Stimulated activated CD4-positive, alpha-beta T cell treated with anti-CD3 and anti-CD28 coated beads, Interleukin-4, amount 100 ng/mL, for 48 hours (primary cell): Measurements from ENCODE around the gene GPC6.

Experiments used
- DNase-seq, 2 donors: peaks; one replicate each; pipeline ENCODE4 v3.0.0-alpha.2; 2020; ENCODE audit warnings: low read depth in 2 of 2

GPC6 gene

DNA sequence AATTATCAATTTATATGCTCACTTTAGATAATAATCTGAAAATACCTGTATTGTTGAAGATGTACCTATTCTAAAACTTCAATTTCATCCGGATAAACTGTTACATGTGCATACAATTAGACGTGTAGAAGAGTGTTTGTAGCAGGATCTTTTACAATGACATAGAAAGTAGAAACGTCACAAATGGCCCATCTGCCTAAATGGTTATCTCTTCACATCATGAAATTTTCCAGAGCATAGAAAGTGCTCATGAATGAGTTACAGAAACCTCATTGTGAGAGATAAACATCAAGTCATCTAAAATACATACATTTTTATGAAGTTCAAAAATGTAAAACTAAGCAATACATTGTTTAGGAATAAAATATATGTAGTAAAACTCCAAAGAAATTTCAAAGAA, 607.4 kb downstream of the GPC6 start:
- no peak for DNase-seq

DNA sequence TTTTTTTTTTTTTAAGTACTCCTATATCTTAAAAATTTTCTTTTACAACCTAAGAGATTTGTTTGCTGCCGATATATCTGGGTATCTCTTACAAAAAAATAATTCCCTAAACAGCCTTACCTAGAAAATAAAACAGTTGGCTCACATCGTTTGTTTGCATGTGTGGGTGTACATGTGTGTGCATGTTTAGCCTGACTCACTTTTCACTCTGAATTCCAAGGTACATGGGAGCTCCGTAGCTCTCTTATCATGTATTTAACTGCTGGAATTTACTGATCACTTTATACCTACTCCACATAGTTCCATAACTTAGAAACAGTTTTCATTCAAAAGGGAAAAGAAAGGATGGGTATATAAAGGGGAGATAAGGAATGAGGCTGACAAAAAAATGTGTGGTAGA, 616.5 kb downstream of the GPC6 start:
- no peak for DNase-seq

DNA sequence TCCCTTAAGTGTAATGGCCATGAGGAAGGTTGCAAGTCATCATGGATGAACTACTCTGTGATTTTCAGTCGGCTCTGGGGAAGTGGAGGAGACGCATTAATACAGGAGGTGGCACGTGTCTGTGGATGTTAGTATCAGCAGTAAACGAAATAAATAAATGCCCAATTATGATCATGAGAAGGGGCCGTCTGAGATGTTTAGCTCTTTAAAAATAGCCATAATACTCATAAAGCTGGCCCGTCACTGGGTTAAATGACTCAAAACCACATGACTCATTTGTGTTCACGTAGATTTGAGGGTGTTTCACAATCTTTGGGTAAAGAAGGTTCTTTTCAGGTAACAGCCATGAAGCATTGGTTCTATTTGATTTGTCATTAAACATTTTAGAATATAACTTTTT, 620.6 kb downstream of the GPC6 start:
- DNase-seq: peak in 1 of 2 donors; percentile 0

DNA sequence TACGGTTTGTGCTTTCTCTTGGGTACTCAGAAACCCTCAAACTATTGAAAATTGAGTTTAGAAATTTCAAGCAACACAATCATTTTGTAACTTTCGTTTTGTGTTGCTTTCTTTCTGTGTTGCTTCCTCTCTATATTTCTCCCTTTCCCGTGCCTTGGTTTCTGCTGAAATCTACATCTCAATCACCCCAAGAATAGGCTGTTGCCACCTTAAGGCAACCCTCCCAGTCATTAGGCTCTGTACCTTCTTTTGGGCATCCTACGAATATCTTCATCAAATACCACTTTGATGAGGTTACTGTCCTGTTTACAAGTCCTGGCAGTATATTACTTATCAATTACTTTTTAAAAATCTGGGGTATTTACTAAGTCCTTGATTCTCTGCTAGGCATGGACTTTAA, 621.6 kb downstream of the GPC6 start:
- no peak for DNase-seq

DNA sequence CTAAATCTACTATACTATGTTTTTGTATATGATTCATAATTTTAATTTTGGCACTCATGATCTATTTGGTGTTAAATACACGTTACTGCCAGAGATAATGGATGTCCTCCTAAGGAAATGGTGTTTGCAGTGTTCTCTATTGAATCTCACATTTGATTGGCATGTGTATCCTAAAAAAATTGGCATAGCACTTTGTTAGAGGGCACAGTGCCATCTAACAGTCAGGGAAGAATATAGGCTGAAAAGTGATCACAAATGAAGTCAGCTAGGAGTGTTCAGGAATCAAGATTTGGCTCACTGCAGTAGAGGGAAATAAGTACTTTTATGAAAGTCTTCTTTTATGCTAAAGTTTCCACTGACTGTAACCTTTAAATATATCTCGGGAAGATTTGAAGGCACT, 624.6 kb downstream of the GPC6 start:
- DNase-seq: no peak

DNA sequence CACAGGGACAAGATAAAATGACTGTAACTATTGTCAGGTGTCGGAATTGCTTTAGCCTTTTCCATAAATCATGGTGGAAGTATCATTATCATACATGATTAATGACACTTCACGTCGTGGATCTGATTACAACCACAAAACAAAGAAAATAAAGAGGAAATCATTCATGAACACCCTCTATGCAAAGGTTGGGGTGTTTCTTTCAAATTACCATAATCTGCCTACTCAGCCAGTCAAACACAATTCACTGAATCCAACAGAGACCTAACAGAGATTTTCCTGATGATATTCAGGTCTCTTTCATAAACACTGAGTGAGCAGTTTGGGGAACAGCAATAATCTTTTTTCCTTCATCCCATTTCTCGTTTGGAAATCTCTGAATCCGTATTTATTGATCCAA, 627.3 kb downstream of the GPC6 start:
- no peak for DNase-seq

DNA sequence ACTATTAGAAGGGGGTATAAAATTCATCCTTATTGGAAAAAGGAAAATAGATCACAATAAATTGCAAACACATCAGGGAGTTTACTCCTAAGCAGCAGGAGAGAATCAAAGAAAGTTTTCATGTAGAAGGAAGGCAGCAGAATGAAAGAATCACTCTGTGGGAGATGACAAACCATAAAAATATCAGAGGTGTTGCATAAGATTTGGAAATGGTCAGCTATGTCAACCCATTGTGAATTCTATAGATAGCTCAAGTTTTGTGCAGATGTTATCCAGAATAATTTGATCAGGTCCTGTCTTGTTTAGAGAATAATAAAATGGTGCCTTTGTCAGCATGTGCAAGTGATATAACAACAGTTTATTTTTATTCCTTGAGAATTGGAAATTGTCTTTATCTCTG, 630.5 kb downstream of the GPC6 start:
- DNase-seq: no peak

DNA sequence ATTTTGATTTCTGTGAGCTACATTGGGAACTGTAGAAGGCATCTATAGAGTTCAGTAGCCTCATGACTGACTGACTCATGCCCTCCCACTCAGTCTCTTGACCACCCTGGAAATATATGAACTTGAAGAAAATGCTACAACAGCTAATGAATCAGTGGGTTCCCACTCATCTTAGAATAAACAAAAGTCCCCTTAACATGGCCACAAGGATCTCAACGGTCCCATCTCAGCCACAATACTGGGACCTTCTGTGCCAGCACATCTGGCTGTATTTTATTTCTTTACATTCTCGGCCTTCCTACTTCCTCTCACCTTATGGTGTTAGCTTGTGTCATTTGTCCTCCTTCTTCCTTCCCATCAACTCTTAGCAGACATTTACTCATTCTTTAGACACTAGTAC, 633.1 kb downstream of the GPC6 start:
- DNase-seq: no peak

DNA sequence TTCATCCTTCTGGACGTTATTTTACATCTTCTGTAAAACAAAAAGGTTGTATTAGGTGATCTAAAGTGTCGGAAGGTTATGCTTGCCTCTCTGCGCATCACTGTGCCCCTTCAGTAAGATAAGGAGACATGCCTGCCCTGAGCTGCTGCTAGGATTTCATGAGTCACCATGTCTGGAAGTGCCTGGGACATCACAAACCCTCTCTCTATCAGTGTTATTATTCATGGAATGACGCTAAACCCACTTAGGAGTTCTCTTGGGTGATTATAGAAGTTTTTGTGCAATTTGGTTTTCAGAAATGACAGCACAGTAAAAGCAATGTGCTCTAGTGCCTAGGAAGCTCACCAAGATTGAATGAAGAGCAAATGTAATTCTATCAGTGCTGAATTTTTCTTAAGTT, 635.2 kb downstream of the GPC6 start:
- no peak for DNase-seq

DNA sequence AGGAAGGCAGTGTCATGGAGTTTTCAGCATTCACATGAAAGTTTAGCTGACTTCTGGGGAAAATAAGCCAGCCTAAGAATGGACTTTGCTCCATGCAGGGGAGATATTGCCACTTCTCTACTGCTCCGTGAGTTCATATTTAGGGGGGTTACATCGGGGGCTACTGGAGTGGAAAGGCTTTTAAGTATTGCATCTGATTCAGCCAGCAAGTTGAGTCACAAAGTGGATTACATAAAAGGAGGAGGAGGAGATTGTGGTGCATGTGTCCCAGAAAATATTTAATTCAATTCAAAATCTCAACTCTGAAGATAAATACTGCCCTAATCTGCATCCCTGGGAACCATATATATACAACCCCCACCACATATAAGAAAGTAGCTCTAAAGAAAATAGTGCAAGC, 635.7 kb downstream of the GPC6 start:
- DNase-seq: no peak

DNA sequence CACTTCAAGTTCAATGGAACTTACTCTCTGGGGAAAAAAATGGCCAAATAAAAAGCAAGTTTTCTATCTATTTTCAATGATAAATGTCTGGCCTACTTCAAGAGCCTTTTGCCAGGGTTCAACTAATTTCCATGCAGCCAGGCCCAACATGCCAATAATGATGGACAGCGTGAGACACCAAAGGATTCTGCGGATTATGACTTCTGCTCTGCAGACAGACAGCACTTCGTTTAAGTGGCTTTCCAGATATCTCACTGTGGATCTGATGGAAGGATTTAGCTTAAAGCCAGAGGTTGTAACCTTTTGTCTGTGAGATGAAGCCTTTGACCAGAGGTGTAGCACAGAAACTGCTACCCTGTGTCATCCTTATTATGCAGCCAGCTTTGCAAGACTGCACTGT, 638.6 kb downstream of the GPC6 start:
- no peak for DNase-seq

DNA sequence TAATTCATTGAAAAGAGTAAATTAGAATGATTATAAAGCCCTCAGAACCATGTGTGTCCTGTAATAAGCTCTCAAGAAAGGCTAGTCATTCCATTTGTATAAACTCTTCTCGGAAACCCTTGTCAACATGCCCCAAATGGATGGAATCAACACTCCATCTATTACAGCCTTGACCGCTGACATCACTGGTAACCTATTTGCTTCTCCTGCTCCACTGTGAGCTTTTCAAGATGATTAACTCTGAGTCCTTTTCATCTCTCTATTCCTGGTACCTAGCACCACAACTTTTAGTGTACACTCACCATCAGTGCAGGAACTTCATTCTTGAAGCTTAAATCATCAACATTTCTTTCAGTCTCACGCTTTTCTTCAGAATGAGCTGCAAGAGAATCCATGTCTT, 640.9 kb downstream of the GPC6 start:
- no peak for DNase-seq

DNA sequence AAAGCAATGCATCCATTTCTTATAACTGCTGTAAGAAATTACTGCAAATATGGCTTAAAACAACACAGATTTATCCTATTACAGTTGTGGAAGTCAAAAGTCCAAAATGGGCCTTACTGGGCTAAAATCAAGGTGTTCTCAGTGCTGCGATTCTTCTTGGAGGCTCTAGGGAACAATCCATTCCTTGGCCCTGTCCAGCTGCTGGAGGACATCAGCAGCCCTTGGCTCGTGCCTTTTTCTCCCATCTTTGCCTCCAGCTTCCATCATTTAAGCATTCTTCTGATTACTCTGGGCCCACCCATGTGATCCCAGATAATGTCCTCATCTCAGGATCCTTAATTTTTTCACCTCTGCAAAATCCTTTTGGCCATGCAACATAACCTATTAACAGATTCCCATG, 645.8 kb downstream of the GPC6 start:
- DNase-seq: no peak

DNA sequence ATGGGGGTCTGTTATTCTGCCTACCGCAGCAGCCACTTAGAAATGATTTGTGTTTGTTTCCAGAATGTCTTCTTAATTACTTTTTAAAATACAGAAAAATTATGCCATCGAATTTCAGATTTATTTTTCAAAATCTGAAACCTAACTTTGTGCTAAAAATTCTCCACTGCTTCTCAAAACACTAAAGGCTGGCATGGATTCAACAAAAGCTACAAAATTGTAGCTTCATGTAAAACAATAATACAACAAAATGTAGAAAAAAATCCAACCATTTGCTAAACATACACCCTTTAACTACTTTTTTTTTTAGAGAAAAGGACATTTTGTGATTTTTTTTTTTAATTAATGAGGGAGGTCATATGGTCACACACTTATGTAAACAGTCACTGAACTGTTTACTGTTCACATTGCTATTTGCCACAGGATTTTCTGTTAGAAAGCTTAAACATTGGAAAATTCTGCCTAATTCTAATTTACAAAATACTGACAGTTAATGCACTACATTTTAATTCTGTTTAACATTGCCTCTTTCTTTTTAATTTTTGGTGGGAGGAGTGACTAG, 646.3 kb downstream of the GPC6 start:
- no peak for DNase-seq

DNA sequence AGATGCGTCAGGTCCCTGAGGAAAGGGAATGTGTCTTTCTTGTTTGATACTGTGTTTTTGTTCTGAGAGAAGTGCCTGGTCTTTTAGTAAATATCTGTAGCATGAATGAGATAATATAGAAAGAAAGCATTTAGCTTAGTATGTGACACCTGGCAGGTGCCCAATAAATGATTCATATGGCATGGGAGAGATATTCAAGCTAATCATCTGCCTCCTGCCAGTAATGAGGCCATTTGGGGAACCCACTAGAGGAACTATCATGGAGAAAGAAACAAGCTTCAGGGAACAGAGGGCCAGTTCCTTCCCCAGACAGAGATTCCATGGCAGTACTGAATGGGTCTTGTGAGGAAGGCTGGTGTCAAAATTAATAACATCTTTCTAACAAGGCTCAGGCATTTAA, 648.9 kb downstream of the GPC6 start:
- no peak for DNase-seq

DNA sequence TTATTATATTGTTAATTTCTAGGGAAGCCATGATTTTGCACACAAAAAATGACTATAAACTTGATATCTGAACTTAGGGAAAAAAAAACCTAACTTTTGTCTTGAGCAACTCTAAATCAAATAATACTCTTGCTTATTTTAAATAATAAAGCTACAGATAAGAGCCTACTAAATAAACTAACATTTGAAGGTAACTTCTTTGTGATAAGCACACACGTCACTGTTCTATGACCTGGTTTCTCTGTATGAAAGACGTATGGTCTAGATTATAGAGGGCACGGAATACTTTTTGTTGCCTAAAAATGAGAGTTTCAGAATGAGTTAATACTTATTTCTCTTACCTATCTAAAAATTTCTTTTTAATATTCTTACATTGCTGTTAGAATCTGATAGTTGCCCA, 649.6 kb downstream of the GPC6 start:
- no peak for DNase-seq

DNA sequence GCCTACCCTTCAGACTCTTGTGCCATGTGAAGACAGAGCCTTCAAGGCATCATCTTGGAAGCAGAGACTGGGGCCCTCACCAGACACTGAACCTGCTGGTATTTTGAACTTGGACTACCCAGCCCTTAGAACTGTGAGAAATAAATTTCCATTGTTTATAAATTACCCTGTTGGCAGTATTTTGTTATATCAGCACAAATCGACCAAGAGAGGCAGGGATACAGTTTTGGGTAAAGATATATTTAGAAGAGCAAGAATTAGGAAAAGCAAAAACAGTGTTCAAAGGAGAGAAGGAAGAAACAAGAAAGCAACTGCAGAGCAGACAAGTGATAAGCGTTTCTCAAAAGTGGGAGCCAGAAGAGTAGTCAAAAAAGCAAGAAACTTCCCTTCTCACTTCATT, 652.1 kb downstream of the GPC6 start:
- no peak for DNase-seq

DNA sequence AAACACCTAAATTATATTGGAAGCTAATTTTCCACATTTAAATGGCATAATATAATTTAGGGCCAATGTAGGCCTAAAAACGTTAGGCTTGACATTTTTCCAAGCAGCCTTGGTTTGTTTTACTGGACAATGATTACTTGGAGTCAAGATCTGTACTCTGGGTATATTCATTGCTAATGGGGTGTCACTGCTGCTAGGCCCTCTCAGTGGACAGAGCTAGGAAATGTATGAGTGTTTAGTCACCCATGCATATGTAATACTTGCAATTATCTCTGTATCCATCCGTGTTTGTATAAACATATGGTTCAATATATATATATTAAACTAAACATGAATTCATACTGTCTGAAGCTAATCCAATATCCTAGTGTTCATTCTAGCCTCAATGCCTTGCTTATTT, 654.8 kb downstream of the GPC6 start:
- DNase-seq: no peak

DNA sequence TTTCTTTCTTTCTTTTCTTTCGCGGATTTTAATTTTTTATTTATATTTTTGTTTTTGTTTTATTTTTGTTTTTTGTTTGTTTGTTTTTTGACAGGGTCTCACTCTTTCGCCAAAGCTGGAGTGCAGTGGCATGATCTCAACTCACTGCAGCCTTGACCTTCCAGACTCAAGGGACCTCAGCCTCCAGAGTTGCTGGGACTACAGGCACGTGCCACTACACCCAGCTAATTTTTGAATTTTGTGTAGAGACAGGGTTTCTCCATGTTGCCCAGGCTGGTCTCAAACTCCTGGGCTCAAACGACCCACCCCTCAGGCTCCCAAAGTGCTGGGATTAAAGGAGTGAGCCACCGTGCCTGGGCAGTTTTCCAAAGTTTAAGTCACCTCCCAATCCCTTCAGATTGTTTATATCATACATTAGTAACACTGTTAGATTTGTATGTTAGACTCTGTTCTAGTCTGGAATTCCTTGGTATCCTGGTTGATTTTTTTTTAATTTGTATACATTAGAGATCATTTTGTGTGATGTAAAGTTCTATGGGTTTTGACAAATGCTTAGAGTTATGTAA, 655.6 kb downstream of the GPC6 start:
- no peak for DNase-seq

DNA sequence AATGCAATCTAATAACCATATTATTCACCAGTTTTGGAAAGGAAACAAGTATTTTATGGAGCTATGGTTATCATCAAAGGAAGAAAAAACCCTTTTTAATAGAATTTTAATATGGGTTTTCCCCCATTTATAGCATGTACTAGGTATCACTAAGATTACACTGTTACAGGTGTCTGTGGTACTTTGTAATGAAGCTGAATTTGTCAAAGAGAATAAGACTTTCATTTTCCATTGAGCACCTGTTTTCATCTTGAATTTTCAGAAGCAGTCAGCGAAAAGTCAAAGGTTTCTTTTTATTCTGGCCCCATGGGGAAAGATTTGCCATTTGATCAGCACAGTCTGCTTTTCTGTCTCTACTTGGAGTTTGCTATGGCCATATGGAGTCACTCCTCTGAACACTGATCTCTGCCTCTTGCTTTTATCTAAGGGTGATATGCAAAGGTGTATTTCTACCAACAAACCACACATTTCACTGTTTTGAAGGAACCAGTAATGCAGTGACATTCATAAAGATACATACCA, 662.9 kb downstream of the GPC6 start:
- DNase-seq: no peak

DNA sequence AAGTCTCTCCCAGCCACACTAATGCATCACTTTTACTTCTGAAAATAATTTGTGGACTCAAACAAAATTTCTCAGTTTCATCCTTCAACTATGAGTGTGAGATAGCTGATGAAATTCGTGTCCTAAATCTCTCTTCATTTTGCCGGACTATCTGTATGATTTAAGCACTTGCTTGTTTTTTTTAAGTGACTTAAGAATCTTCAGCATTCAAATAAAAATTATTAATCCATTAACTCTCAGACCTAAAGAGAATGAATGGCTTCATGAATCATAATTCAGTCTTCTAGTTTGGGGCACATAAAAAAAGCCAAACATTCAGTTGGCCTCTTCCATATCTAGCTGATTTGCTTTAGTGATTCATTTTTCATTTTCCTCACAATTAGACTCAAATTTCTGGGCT, 673.4 kb downstream of the GPC6 start:
- DNase-seq: no peak

DNA sequence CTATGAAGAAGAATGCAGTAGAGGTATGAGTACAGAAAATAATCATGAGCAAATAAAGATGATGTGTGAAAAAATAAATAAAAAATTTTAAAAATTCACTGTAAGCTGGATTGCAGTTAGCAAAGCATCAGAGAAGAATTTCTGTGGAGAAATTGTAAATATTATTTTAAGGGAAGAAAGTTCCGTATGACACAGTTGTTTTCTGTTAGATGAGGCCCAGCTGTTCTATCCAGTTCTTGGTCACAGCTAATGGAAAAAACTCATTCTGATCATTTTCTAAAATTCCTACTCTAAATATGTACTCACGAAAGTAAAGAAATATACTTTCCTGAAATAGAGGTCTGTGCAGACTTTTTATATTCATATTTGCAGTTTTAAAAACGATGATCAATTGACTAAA, 674.1 kb downstream of the GPC6 start:
- no peak for DNase-seq

DNA sequence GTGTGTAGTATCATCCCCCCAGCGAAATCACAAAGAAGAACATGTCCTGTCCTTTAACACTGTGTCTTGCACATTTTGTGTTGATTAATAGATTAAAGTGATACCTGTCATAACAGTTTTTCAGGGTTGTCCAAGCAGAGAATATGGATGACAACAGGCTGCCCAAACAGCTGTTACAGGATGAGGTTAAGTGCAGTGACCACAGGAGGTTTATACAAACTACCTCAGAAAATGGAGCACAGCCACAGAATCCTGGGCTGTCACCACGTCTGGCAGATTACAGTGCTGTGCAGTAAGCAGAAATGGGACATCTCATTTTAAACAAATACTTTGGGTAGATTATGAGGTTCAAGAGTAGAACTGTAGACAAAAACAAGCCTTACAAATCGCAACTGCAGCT, 677.3 kb downstream of the GPC6 start:
- no peak for DNase-seq

DNA sequence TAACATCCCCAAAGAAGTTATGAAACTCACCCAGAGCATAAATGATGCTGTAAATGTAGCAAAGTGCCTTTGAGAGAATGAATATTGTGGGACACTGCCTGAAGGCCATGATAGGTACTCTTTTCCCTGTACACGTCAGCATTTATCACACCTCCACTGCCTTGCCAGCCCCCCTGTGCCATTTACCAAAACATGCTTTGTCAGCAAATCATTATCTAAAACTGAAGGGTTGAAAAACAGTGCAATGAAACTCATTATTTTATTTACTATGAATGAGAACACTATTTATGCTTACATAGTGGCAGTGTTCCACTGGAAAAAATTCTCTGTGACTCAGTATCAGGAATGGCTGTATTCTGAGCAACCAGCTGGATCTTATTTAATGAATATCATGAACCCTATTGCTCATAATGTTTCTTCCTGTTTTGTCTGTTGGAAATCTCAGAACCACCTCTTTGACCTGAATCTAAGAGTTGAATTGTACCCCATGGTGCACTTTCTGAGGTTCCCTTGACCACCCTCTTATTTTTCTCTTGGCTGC, 688.7 kb downstream of the GPC6 start:
- DNase-seq: no peak
